Kidney tubule cell (primary cell): ENCODE results near the gene DLG4.

Source experiments
- DNase-seq: peaks from one replicate; pipeline ENCODE4 v3.0.0-alpha.2; 2018; ENCODE audit warnings: low spot score

Gene DLG4

GRCh38 chr17:7219812-7220592, at the start of gene DLG4, which contains the start of gene ACADVL:
Gene DLG4, minus strand, starts transcription at chr17:7219836.
Gene ACADVL, plus strand, starts transcription at chr17:7219938. Its CDS starts 47 bp downstream, at chr17:7219985.
- DNase-seq = peak; percentile 91

DNA sequence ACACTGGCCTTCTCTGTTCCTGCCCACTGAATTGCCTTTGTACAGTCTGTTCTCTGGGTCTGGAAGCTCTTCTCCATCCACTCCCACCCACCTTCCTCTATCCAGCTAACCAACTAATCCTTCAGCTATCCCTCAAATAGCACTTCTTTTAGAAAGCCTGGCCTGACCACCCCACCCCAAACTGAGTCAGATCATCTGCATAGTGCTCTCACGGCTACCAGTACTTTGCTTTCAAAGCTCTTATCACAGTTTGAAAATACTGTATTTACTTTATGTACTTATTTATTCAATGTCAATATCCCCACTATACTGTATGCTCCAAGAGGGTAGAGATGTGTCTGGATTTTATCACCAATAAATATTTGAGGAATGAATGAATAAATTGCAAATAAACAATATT, 47.1 kb upstream of the DLG4 start:
- no peak for DNase-seq

DNA sequence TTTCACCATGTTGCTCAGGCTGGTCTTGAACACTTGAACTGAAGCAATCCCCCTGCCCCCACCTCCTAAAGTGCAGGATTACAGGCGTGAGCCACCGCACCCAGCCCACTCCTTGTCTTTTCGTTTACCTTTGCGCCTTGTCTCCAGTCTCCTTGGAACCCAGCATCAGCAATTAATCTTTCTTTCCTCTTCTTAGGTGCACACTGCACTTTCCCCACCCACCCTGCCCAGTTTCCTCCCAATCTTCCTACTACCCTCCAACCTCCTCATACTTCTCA, 44.1 kb upstream of the DLG4 start:
- no peak for DNase-seq

GRCh38 chr17:7262935-7263800, 43.5 kb upstream of the DLG4 start:
- DNase-seq = peak; percentile 71

DNA sequence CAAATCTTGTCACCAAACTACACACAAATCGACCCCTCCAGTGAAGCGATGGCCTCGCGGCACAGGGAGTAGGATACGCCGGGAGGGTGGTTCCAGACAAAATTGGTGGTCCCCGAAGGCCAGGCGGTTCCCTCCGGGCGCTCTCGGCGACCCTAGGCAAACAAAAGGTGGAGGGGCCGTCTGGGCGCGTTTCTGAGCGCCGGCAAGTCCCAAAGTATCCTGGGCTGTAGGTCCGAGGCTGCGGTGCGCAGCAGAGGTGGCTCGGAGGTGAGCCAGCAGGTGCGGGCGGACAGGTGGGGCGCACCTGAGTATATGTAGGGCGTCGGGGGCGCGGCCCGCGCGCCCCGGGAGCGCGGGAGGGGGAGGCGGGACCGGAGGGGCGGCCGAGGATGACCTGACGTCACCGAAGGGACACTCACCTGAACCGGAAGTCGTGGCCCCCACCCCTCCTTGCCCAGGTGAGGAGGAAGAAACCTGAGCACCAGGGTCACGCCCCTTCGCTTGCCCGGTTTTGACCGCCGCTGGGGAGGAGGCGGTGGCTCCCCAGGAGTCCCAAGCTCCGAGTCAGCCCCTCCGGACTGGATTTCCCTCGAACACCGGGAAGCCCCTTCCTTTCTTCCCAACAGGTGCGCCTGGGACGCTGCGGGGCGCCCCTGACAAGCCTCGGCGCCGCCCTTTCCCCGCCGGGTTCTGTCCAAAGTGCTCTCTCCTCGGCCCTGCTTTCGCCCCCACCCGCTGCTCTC, 42.7 kb upstream of the DLG4 start, which contains the start of gene CLDN7:
CLDN7 (minus strand) TSS at position 287 of the 743 bp plus-strand sequence. CDS start 435 bp downstream, outside the sequence.
- DNase-seq = peak; percentile 90

DNA sequence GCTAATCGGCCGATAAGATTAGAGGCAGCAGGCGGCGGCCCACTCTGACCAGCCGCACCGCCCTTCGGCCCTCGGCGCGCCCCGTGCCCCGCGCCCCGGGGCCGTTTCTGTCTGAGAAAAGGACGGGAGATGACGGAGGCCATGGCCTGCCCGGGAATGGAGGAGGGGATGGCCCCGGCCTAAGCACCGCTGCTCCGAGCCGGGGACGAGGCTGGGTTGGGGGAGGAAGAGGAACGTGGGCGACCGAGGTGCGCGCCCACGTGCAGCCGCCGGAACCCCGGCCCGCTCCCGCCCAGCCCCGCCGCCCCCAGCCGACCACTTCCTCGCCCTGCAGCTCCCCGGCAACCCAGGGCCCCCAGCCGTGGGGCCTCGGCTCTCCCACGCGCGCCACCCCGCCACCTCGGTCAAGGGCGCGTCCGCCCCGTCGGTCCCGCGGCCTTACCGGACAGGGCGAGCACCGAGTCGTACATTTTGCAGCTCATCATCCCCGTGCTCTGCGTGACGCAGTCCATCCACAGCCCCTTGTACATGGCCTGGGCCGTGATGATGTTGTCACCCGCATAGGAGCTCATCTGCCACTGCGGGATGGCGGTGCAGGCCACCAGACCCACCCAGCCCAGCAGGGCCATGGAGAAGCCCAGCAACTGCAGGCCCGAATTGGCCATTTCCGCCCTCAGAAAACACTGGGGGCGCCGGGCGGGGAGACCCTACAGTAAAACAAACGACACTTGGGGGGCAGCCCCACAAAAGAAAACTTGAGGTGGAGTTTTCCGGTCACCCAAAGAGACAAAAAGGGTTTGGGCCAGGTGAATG, 41.9 kb upstream of the DLG4 start:
- peak; percentile 27 for DNase-seq

GRCh38 chr17:7260651-7261378, 41.2 kb upstream of the DLG4 start:
- DNase-seq = peak; percentile 75

DNA sequence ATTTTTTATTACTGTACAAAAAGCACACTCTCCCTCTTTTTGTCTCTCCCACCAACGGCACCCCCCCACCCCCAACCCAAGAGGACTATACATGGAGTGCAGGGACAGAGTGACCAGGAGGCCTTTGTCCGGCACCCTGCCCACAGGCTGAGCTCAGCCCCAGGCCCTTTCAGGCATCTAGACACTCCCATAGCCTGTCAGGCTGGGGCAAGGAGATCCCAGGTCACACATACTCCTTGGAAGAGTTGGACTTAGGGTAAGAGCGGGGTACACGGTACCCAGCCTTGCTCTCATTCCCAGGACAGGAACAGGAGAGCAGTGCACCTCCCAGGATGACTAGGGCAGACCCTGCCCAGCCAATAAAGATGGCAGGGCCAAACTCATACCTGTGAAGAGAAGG, 40.5 kb upstream of the DLG4 start:
- no peak for DNase-seq

DNA sequence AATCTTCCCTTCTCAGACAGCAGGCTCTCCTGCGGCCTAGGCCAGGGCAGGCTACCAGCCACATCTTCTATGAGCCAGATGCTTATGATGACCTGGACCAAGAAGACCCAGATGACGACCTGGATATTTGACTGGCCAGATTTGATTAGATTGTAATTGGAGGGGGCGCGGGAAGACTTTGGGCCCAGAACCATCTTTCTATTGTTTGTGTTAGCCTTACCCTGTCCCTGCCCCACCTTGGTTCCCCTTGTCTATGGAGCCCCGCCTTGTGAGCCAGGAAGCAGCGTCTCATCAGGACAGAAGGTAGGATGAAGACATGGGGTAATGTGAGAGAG, 39.9 kb upstream of the DLG4 start:
- DNase-seq = no peak

DNA sequence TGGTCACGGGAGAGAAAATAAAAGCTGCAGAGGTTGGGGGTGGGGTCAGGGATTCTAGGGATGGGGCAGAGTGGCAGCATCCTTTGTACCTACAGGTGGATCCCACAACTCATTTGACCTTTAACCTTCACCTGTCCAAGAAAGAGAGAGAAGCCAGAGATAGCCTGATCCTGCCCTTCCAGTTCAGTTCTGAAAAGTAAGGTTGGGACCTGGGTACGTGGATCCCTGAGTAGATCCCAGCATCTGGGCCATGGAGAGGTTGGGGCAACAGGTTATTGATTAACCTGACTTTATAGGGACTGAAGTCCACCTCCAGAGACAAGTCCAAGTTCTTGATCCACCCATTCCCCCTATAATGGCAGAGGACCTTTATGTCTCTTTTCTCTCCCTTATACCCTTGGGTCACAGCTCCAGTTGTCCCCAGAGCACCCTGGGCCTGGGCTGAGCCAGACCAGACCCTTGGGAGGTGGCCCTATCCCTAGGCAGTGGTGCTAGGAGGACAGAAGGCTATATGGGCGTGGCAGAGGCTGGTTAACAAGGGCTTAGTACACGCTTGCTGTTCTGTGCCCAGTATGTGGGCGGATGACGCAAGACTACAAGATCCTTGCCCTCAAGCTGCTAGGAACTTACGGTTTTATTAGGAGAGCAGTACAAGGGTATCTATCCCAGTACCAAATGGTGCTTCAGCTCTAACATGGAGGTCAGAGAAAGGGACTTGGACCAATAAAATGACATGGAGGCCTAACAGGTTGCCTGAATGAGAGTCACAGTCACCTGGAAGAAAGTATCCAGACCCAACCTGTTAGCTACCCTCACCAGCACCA, 39.3 kb upstream of the DLG4 start:
- DNase-seq = no peak

DNA sequence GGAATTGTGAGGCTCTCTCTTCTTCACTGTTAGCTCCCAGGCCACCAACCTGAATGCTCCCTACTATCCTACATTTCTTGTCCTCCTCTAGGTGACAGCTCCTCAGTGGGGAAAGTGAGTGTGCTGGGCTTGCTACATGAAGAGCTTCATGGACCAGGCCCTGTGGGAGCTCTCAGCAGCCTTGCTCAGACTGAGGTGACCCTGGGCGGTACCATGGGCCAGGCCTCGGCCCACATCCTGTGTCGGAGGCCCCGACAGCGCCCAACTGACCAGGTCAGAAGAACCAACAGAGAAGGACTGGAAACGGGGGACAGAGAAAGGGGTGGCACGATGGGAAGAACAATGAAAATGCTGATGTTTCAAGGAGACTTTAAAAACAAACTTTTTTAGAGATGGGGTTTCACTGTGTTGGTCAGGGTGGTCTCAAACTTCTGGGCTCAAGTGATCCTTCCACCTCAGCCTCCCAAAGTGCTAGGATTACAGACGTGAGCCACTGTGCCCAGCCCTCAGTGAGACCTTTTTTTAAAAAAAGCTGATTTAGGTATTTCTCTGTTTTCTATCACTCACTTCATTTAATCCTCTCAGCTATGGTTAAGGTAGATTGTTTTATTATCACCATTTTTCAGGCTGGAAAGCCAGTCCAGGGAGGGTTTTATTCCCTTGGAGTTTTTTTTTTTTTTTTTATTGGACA, 37.3 kb upstream of the DLG4 start:
- no peak for DNase-seq

DNA sequence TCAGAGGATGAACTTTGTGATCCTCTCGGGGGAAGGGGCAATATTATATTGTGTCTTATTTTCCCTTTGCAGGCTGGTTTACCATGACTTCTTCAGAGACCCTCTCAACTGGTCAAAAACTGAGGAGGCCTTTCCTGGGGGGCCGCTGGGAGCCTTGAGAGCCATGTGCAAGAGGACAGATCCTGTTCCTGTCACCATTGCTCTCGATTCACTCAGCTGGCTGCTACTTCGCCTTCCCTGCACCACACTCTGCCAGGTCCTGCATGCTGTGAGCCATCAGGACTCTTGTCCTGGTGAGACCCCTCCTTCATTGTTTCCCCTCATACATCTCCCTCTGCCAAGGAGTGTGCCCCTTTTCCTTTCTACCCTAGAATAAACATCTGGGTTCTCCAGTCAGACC, 34.9 kb upstream of the DLG4 start:
- DNase-seq = no peak

DNA sequence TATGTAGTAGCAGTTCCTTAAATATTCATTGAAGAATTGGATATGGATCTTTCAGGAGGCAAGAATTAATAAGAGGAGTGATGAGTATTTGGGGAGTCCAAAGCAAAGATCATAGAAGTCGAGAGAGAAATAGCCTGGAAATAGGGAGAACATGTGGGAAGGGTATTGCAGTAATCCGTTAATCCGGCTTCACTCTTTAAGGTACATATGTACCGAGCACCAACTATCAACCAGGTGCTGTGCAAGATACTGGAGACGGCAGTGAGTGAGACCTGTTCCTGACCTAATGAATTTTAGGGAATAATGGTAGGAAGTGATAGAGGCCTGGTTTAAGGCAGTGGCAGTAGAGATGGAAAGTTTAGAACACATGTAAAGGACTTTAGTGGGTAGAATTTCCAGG, 33.4 kb upstream of the DLG4 start:
- DNase-seq = no peak

- DNase-seq = peak; percentile 94
These were observed 32.8 kb upstream of the DLG4 start, which contains the start of gene ELP5 for GRCh38 chr17:7252176-7253043. Gene ELP5, plus strand, starts transcription at chr17:7252215. Its CDS starts 336 bp downstream, at chr17:7252551.

DNA sequence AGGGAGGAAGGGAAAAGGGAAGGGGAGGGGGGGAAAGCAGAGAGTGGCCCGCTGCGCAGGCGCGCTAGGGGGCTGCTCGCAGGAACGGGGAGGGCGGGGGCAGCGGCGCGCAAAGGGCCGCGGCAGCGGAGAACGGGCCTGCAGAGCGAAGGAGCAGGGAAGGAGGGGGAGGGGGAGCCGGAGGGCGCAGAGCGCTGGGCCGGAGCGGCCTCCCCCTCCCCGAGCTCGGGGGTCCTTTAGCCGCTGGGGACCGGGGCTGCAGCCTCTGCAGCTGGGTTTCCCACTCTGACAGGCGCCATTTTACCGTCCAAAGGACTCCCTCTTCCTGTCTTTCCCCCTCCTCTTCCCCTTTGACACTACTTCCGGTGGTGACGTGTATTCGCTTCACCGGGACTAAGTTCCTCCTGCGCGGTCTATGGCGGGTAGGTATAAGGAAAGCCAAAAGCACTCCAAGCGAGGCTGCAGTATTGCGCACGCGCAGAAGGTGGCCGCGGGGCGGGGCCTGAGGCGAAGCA, 32.1 kb upstream of the DLG4 start, which contains the start of gene CTDNEP1:
CTDNEP1 (minus strand) TSS at position 74 of the 515 bp plus-strand sequence. CDS start 438 bp downstream, outside the sequence.
- DNase-seq = peak; percentile 100

- no peak for DNase-seq
These were observed 31.3 kb upstream of the DLG4 start for GRCh38 chr17:7250695-7251627.

DNA sequence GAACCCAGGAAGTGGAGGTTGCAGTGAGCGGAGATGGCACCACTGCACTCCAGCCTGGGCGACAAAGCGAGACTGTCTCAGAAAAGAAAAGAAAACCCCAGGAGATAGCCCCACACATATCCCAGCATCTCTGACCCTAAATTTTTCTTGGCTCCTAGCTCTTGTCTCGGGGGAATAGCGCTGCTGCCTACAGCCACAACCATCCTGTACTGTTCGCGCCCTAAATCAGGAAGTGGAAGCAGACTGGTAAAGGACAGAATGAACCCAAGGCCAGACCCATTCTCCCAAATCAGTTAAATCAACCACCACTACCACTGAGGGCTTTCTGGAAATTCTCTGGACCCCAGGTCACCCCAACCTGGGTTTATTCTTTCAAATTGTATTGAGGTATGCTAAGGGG, 30.2 kb upstream of the DLG4 start:
- no peak for DNase-seq
